CD8-positive, alpha-beta memory T cell (primary cell): Measurements from ENCODE around the gene IQSEC1. TPM values are rescaled to one million over a fixed set of nuclear protein-coding genes. Genes with fewer than 3 reads are reported as not detected.

Source experiments
- CTCF ChIA-PET: fragments of 350-600 bp; sonication (Branson Sonifier 250); formaldehyde crosslinking; loops from one replicate; lab custom pipeline; 2021; ENCODE audit warnings: antibody characterized with exemption; lab: Charles Lee
- POLR2A ChIA-PET: fragments of 350-600 bp; sonication (Branson Sonifier 250); formaldehyde crosslinking; loops from one replicate; lab custom pipeline; 2021; ENCODE audit warnings: antibody characterized with exemption; lab: Charles Lee
- DNase-seq, 5 donors: peaks; one replicate each; pipeline versions ENCODE4 v3.0.0 to v3.0.0-alpha.2; 2020 to 2022; ENCODE audit warnings: mixed read lengths in 1 of 5
- H3K27ac ChIP-seq: one replicate; pipeline ENCODE4 v1.7.0; 2013; ENCODE audit warnings: low read depth, mild to moderate bottlenecking, low read length, moderate library complexity
- H3K27me3 ChIP-seq: 2 replicates; pipeline ENCODE4 v1.7.0; 2013; ENCODE audit warnings: low read length, mild to moderate bottlenecking; ENCODE audit not compliant: insufficient read depth, poor library complexity, severe bottlenecking
- H3K36me3 ChIP-seq: 2 replicates; pipeline ENCODE4 v1.7.0; 2013; ENCODE audit warnings: mild to moderate bottlenecking, low read length, moderate library complexity; ENCODE audit not compliant: insufficient read depth
- H3K4me1 ChIP-seq: 2 replicates; pipeline ENCODE4 v1.7.0; 2013; ENCODE audit warnings: mild to moderate bottlenecking, low read length, moderate library complexity; ENCODE audit not compliant: insufficient read depth
- H3K4me3 ChIP-seq: 2 replicates; pipeline ENCODE4 v1.7.0; 2013; ENCODE audit warnings: mild to moderate bottlenecking, low read length
- H3K9me3 ChIP-seq: 2 replicates; pipeline ENCODE4 v1.7.0; 2013; ENCODE audit warnings: mild to moderate bottlenecking, low read length
- H3K27ac Mint-ChIP-seq, 8 donors: one replicate each; pipeline ENCODE4 v1.8.0; 2020 to 2021; ENCODE audit warnings: mixed read lengths in 8 of 8, mild to moderate bottlenecking in 6 of 8, inconsistent platforms in 3 of 8, moderate library complexity in 3 of 8
- H3K27me3 Mint-ChIP-seq, 2 donors: one replicate each; pipeline ENCODE4 v1.8.0; 2020 to 2021; ENCODE audit warnings: mixed read lengths in 2 of 2, mild to moderate bottlenecking in 1 of 2, moderate library complexity in 1 of 2
- H3K36me3 Mint-ChIP-seq, 3 donors: one replicate each; pipeline ENCODE4 v1.8.0; 2020 to 2021; ENCODE audit warnings: mixed read lengths in 3 of 3, inconsistent platforms in 1 of 3, mild to moderate bottlenecking in 1 of 3
- H3K4me1 Mint-ChIP-seq, 3 donors: one replicate each; pipeline ENCODE4 v1.8.0; 2020 to 2021; ENCODE audit warnings: mixed read lengths in 3 of 3, inconsistent platforms in 1 of 3, mild to moderate bottlenecking in 1 of 3
- H3K4me3 Mint-ChIP-seq, 7 donors: one replicate each; pipeline ENCODE4 v1.8.0; 2020 to 2021; ENCODE audit warnings: mixed read lengths in 7 of 7, mild to moderate bottlenecking in 6 of 7, moderate library complexity in 4 of 7, inconsistent platforms in 2 of 7
- H3K9me3 Mint-ChIP-seq, 5 donors: one replicate each; pipeline ENCODE4 v1.8.0; 2020 to 2022; ENCODE audit warnings: mixed read lengths in 5 of 5, mild to moderate bottlenecking in 3 of 5, moderate library complexity in 2 of 5, inconsistent platforms in 1 of 5
- polyA plus RNA-seq: library from polyadenylated mRNA; unstranded; fragments of 300-500 nt; fragmentation: Illumina TruSeq; gene quantifications from one replicate; pipeline ENCODE4 v1.2.3, GENCODE V29; 2021
- total RNA-seq, 2 experiments: library from RNA; stranded (reverse); gene quantifications; one replicate each; pipeline ENCODE4 v1.2.3, GENCODE V29; 2021

IQSEC1 gene
- total and polyA plus RNA-seq, 3 experiments from 2014 or later: 18.5 to 33.7 (median 19.8) TPM

GRCh38 chr3:13014755-13015285 lies 58.4 kb downstream of the IQSEC1 start:
- Mint-ChIP-seq H3K36me3 (peaks cover 0 to 6% (median 3%) of the 10 kb centered on the region in 3 donors), H3K9me3 (no peaks in the 10 kb centered on the region), H3K4me3 (peak overlapping the region; percentile 84 to 96 (median 86)), H3K27me3 (no peaks in the 10 kb centered on the region), H3K4me1 (peaks cover 62 to 81% (median 63%) of the 10 kb centered on the region in 3 donors), H3K27ac (peak overlapping the region; percentile 94 to 100 (median 99))
- Histone ChIP-seq H3K4me1 (peaks cover 69% of the 10 kb centered on the region), H3K4me3 (peak overlapping the region; percentile 63), H3K27ac (peak overlapping the region; percentile 95), H3K9me3 (no peaks in the 10 kb centered on the region), H3K27me3 (no peaks in the 10 kb centered on the region), H3K36me3 (no peaks in the 10 kb centered on the region)
- peak in 1 of 5 donors; percentile 30 for DNase-seq
- ChIA-PET CTCF (interaction anchor here (1.0 to 13.0 kb wide), 4 partner anchors 18 to 405 kb away, joined by 3 to 134 read pairs (median 3); no protein-coding TSS in a partner anchor), POLR2A (interaction anchor here (1.9 to 5.4 kb wide), 2 partner anchors 20 to 55 kb away, joined by 4 to 26 read pairs; no protein-coding TSS in a partner anchor)

- Histone ChIP-seq H3K36me3 (no peaks in the 10 kb centered on the region), H3K9me3 (no peaks in the 10 kb centered on the region), H3K27me3 (no peaks in the 10 kb centered on the region), H3K4me1 (peaks cover 75% of the 10 kb centered on the region), H3K4me3 (peak overlapping the region; percentile 63), H3K27ac (peak overlapping the region; percentile 95)
- no peaks in the 10 kb centered on the region for H3K9me3 Mint-ChIP-seq
- H3K27ac Mint-ChIP-seq: peak overlapping the region; percentile 94 to 100 (median 99)
- peaks cover 0 to 6% (median 3%) of the 10 kb centered on the region in 3 donors for H3K36me3 Mint-ChIP-seq
- peak overlapping the region; percentile 84 to 96 (median 86) for H3K4me3 Mint-ChIP-seq
- peaks cover 68 to 87% (median 69%) of the 10 kb centered on the region in 3 donors for H3K4me1 Mint-ChIP-seq
- peak; percentile 32 to 66 (median 42) for DNase-seq
- CTCF ChIA-PET: interaction anchor here (1.1 to 13.0 kb wide), 3 partner anchors 17 to 405 kb away, joined by 3 to 134 read pairs (median 3); partner anchors contain the start of gene RPL32
- POLR2A ChIA-PET: interaction anchor here (5.4 kb wide), 1 partner anchor 20 kb away, joined by 26 read pairs; no protein-coding TSS in a partner anchor
- H3K27me3 Mint-ChIP-seq: no peaks in the 10 kb centered on the region
These were observed 59.1 kb downstream of the IQSEC1 start for GRCh38 chr3:13013994-13014754.

GRCh38 chr3:13013566-13013965 lies 59.7 kb downstream of the IQSEC1 start:
- ChIA-PET POLR2A (interaction anchor here (5.4 kb wide), 1 partner anchor 19 kb away, joined by 26 read pairs; no protein-coding TSS in a partner anchor), CTCF (interaction anchor here (1.3 to 13.0 kb wide), 3 partner anchors 17 to 172 kb away, joined by 3 to 134 read pairs (median 3); partner anchors contain the start of gene RPL32)
- H3K27me3 Mint-ChIP-seq: no peaks in the 10 kb centered on the region

GRCh38 chr3:13013151-13013561 lies 60.1 kb downstream of the IQSEC1 start:
- Histone ChIP-seq H3K4me3 (peak overlapping the region; percentile 63), H3K36me3 (no peaks in the 10 kb centered on the region), H3K27ac (peak overlapping the region; percentile 95), H3K27me3 (no peaks in the 10 kb centered on the region), H3K9me3 (no peaks in the 10 kb centered on the region), H3K4me1 (peaks cover 86% of the 10 kb centered on the region)
- DNase-seq: no peak
- POLR2A ChIA-PET: interaction anchor here (0.5 to 5.4 kb wide), 2 partner anchors 19 to 467 kb away, joined by 4 to 26 read pairs; partner anchors contain the start of gene HDAC11
- no peaks in the 10 kb centered on the region for H3K9me3 Mint-ChIP-seq
- CTCF ChIA-PET: interaction anchor here (1.3 to 13.0 kb wide), 6 partner anchors 13 to 171 kb away, joined by 3 to 134 read pairs (median 4); partner anchors contain the start of gene RPL32
- H3K27me3 Mint-ChIP-seq: no peaks in the 10 kb centered on the region
- peaks cover 78 to 95% (median 79%) of the 10 kb centered on the region in 3 donors for H3K4me1 Mint-ChIP-seq
- peaks cover 0 to 8% (median 6%) of the 10 kb centered on the region in 3 donors for H3K36me3 Mint-ChIP-seq
- peak overlapping the region; percentile 84 to 96 (median 86) for H3K4me3 Mint-ChIP-seq
- peak overlapping the region; percentile 94 to 100 (median 99) for H3K27ac Mint-ChIP-seq

More at GRCh38 chr3:13013566-13013965, 59.7 kb downstream of the IQSEC1 start:
- Mint-ChIP-seq H3K9me3 (no peaks in the 10 kb centered on the region), H3K27ac (peak overlapping the region; percentile 94 to 100 (median 99)), H3K4me3 (peak overlapping the region; percentile 84 to 96 (median 86)), H3K4me1 (peaks cover 74 to 93% (median 75%) of the 10 kb centered on the region in 3 donors), H3K36me3 (peaks cover 0 to 6% (median 5%) of the 10 kb centered on the region in 3 donors)
- Histone ChIP-seq H3K4me3 (peak overlapping the region; percentile 63), H3K27me3 (no peaks in the 10 kb centered on the region), H3K36me3 (no peaks in the 10 kb centered on the region), H3K9me3 (no peaks in the 10 kb centered on the region), H3K27ac (peak overlapping the region; percentile 95), H3K4me1 (peaks cover 82% of the 10 kb centered on the region)
- no peak for DNase-seq

- Mint-ChIP-seq H3K4me1 (peaks cover 80 to 99% (median 84%) of the 10 kb centered on the region in 3 donors), H3K27ac (peak overlapping the region; percentile 96 to 100 (median 99)), H3K36me3 (peaks cover 0 to 9% (median 6%) of the 10 kb centered on the region in 3 donors), H3K9me3 (no peaks in the 10 kb centered on the region), H3K4me3 (peak overlapping the region; percentile 80 to 96 (median 86)), H3K27me3 (no peaks in the 10 kb centered on the region)
- Histone ChIP-seq H3K9me3 (no peaks in the 10 kb centered on the region), H3K27ac (peak overlapping the region; percentile 95), H3K4me1 (peaks cover 94% of the 10 kb centered on the region), H3K36me3 (no peaks in the 10 kb centered on the region), H3K27me3 (no peaks in the 10 kb centered on the region), H3K4me3 (peak overlapping the region; percentile 40)
- peak in 4 of 5 donors; percentile 41 to 67 (median 47) for DNase-seq
- ChIA-PET CTCF (interaction anchor here (1.3 to 13.0 kb wide), 7 partner anchors 14 to 171 kb away, joined by 3 to 134 read pairs (median 4); partner anchors contain the start of gene RPL32), POLR2A (interaction anchor here (0.5 to 5.4 kb wide), 7 partner anchors 9 to 1412 kb away, joined by 3 to 26 read pairs (median 4); partner anchors contain the start of gene RPL32)
These were observed 61.0 kb downstream of the IQSEC1 start for GRCh38 chr3:13012221-13012691.

- Histone ChIP-seq H3K27me3 (no peaks in the 10 kb centered on the region), H3K36me3 (no peaks in the 10 kb centered on the region), H3K4me3 (peak overlapping the region; percentile 40), H3K27ac (peak overlapping the region; percentile 95), H3K4me1 (peaks cover 94% of the 10 kb centered on the region), H3K9me3 (no peaks in the 10 kb centered on the region)
- H3K36me3 Mint-ChIP-seq: peaks cover 0 to 11% (median 5%) of the 10 kb centered on the region in 3 donors
- DNase-seq: peak; percentile 75 to 92 (median 88)
- ChIA-PET CTCF (interaction anchor here (1.5 to 13.0 kb wide), 6 partner anchors 15 to 170 kb away, joined by 3 to 134 read pairs (median 6); partner anchors contain the start of gene RPL32), POLR2A (interaction anchor here (0.8 to 5.4 kb wide), 6 partner anchors 8 to 170 kb away, joined by 3 to 26 read pairs (median 4); partner anchors contain the start of gene RPL32)
- peak overlapping the region; percentile 96 to 100 (median 99) for H3K27ac Mint-ChIP-seq
- no peaks in the 10 kb centered on the region for H3K9me3 Mint-ChIP-seq
- no peaks in the 10 kb centered on the region for H3K27me3 Mint-ChIP-seq
- peaks cover 75 to 99% (median 80%) of the 10 kb centered on the region in 3 donors for H3K4me1 Mint-ChIP-seq
- H3K4me3 Mint-ChIP-seq: peak overlapping the region; percentile 80 to 96 (median 86)
These were observed 61.5 kb downstream of the IQSEC1 start for GRCh38 chr3:13011573-13012220.
